HuH-7.5 (cell line): ENCODE results near the gene RAPGEF3.

Source experiments
- DNase-seq: peaks from one replicate; pipeline ENCODE4 v3.0.0; 2011; ENCODE audit warnings: low spot score

The RAPGEF3 gene

GRCh38 chr12:47758834-47759690 is at the start of gene RAPGEF3:
Gene RAPGEF3, minus strand, starts transcription at chr12:47758880. Its CDS starts 324 bp downstream, at chr12:47758556.
- DNase-seq = peak; percentile 94

- DNase-seq = no peak
Observed at GRCh38 chr12:47808050-47808449, 49.4 kb upstream of the RAPGEF3 start.

DNA sequence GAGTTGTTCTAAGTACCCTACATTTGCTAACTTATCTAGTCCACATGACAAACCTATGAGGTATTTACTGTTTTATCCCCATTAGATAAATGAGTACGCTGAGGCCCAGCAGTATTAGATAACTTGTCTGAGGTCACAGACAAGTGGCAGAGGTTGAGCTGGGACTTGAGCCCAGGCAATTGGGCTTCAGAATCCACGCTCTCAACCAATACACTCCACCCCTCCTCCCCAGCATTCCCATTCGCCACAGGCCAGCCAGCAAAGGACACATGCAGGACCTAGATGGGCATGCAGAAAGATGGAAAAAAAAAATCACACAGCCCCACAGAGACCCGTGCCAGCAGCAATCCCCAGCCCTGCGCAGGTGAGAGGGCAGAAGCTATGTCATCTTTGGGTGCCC is 48.7 kb upstream of the RAPGEF3 start:
- no peak for DNase-seq

DNA sequence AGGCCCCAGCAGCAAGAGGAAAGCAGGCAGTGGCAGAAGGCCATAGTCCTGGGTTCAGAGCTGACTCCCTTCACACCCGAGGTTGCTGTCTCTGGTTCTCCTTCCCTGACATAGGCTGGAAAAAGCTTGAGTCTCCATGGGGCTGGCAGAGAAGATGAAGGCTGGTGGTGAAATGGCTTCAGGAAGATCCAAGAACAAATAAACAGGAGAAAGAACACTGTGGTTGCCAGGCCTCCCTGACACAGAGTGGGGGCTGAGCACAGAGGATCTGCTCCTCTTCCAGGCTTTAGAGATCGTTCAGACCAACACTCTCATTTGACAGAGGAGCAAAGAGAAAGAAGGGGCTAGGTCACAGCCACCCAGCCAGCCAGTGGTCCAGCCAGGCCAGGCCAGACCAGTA is 46.7 kb upstream of the RAPGEF3 start:
- no peak for DNase-seq

DNA sequence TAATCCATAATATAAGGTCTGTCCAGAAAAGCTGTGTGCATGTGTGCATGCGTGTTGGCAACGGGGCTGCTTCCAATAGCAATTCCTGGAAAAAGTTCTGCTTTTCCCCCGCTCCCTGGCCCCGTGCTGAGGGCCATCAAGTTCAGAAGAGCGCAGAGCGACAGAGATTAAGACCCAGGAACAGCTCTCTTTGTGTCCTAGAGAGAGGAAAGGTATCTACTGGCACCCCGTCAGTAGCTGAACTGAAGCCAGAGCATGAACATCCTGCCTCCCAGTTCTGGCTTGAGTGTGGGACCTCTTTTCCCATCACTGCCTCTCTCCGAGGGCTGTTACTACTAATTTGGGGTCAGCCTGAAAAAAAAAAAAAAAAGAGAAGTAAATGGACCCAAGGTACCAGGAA is 45.5 kb upstream of the RAPGEF3 start:
- no peak for DNase-seq

GRCh38 chr12:47803191-47803875 is 44.7 kb upstream of the RAPGEF3 start:
- no peak for DNase-seq

- no peak for DNase-seq
Observed at GRCh38 chr12:47802312-47802711, 43.6 kb upstream of the RAPGEF3 start.

- no peak for DNase-seq
Observed at GRCh38 chr12:47801904-47802246, 43.2 kb upstream of the RAPGEF3 start.

DNA sequence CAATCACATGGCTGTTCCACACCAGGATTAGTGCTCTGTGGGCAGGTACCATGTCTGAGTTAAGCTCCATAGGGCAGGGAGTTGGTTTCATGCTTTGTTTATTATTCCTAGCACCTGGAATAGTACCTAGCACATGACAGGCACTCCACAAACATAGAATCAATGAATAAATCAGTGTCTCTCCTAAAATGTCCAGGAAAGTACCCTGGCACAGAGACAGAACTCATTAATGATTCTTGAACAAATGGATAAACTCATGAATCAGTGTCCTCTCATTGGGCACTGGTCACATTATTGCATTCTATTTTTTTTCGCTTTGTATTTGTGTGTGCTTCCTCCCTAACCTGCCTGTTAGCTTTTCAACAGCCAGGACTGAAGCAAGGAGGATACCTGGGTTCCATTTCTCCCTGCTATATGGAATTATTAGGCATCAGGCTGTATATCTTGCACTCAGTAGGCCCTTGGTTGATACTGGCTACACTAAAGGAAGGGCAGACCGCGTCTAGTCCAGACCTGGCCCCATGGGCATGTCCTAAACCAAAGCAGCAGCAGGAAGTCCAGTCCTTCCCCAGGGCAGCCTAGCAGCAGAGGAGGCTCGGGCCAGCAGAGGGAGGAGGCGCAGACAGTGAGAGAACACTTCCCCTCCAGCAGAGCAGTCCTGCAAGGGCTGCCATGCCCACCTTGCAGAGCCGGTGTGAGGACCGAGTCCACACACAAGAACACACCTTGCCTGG is 42.7 kb upstream of the RAPGEF3 start:
- DNase-seq = no peak

DNA sequence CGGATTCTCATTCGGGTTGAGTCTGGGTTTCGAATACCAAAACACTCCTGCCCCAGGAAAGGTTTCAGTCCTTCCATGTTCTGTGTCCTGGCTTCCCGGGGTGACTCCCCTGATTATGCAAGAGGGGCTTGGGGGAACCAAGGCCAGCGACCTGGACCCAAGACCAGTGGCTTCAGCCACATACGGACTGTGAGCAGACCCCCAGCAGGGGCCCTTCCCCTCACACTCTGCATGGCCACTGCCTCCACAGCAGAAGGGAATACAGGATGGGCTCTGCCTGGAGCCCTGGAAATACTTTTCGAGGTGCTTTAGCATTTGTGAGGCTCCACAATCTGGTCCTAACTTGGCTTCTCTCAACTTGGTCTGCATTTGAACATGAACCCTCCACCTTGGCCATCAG is 41.9 kb upstream of the RAPGEF3 start:
- DNase-seq = no peak

GRCh38 chr12:47799357-47799955 is 40.8 kb upstream of the RAPGEF3 start:
- no peak for DNase-seq

- DNase-seq = no peak
Observed at GRCh38 chr12:47798382-47798948, 39.8 kb upstream of the RAPGEF3 start.

- DNase-seq = peak; percentile 50
Observed at GRCh38 chr12:47797441-47797840, 38.8 kb upstream of the RAPGEF3 start.

DNA sequence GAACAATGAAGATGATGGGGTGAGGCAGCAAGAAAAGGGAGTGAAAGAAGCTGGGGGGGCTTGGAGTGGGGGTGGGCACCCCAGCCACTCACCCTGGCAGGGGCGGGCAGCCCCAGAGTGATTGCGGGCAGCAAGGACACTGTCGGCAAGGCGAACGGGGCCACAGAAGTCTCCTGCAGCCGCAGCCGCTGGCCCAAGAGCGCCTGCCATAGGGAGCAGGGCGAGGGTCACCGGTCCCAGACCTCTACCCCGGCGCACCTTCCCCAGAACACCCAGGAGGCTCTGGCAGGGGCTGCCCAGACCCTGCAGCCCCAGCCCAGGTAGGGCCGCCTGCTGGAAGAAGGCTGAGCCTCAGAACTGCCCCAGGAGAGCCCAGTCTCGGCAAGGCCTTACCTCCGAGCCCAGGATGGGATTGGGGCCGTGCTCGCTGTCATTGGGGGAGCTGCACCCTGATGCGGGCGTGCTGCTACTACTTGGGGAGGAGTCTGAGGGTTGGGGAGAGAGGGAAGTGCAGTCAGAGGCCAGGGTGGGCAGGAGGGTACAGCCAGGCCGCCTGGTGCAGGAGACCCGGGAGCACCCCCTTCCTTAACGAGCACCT is 37.2 kb upstream of the RAPGEF3 start:
- DNase-seq = no peak

- no peak for DNase-seq
Observed at GRCh38 chr12:47795121-47795813, 36.6 kb upstream of the RAPGEF3 start.

- DNase-seq = no peak
Observed at GRCh38 chr12:47794679-47795078, 36.0 kb upstream of the RAPGEF3 start.

DNA sequence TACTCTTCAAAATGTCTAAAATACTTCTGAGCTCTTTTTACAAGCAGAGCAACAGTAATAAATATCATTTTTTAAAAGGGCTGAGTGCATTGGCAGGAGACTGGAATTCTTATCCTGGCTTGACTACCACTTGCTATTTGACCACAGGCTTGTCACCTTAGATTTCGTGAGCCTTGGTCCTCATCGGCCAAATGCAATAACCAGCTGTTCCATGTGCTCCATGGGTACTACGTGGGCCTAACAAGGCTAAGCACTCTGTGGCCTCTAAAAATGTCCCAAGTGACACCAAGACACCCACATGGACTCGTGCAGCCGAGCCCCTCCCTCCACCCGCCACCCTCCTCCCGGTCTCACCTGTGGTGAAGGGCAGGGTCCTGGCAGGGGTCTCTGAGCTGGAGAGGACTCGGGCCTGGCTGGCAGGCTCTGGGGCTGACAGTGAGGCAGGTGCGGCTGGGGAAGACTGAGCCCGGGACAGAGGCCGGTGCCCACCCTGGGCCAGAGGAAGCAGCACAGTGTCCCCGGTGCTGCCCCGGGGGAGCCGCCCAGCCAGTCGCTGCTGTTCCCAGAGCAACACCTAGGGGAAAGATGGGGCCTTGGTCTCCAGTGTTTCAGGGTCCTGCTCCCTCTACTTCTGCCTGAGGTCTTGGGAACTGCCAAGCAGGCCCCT is 34.5 kb upstream of the RAPGEF3 start:
- DNase-seq = no peak

DNA sequence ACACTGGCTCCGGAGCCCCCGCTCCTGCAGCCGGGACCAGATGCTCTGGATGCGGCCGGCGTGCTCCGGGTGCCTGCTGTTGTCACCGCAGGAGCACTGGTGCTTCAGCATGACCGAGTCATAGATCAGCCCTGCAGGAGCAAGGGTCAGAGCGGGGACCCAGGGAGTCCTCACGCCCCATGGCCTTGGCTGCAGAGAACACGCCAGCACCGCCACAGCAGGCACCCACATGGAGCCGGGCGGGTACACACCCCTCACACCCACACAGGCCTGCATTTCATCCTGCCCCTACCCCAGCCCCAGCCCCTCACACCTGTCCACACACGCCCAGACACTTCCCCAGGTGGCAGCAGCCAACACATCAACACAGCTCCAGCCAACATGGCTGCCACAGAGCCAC is 33.2 kb upstream of the RAPGEF3 start:
- DNase-seq = no peak

DNA sequence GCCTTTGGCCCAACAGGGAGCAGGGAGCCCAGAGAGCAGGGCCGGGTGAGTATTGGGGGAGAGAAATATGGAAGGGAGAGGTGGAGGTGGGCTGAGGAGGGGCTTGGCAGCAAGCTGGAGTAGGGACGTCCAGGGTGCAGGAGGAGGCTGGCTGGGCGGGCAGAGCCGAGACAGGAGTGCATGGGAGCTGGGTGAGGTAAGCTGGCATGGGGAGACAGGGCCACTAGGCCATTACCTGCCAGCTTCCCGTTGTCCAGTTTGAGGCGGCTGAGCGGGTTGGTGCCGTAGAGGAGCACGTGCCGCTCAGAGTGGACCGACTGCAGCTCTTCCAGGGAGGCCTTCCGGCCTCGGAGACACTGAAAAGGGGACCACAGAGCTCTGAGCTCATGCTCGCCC is 32.7 kb upstream of the RAPGEF3 start:
- no peak for DNase-seq

GRCh38 chr12:47790676-47791350 is 32.1 kb upstream of the RAPGEF3 start:
- no peak for DNase-seq
